HCT116 (cell line): ENCODE data around the gene NR2C2.

Experiments
- CEBPB ChIP-seq: IDR thresholded peaks from 2 replicates; pipeline ENCODE4 v1.6.1; 2012; ENCODE audit warnings: low read depth
- CTCF ChIP-seq, 3 experiments: fragments of 200-600 bp in 1 of 3; sonication (generic) in 1 of 3; IDR thresholded peaks in 2 of 3; conservative IDR thresholded peaks in 1 of 3; 2 replicates each; pipeline ENCODE4 v1.5.1; 2012 to 2017; ENCODE audit warnings: low read depth in 2 of 3, low read length in 2 of 3, antibody characterized with exemption in 1 of 3, borderline replicate concordance in 1 of 3, control low read depth in 1 of 3, mild to moderate bottlenecking in 1 of 3, mixed read lengths in 1 of 3, mixed run types in 1 of 3, moderate library complexity in 1 of 3; ENCODE audit not compliant: insufficient read depth in 1 of 3
- EZH2 ChIP-seq: fragments of 200-600 bp; sonication (generic); IDR thresholded peaks from 2 replicates; pipeline ENCODE4 v1.6.1; 2017; ENCODE audit warnings: antibody characterized with exemption, mixed run types
- POLR2A ChIP-seq: IDR thresholded peaks from 2 replicates; pipeline ENCODE4 v1.7.0; 2011; ENCODE audit warnings: borderline replicate concordance; ENCODE audit not compliant: insufficient read depth, insufficient read length; ENCODE audit errors: extremely low read depth
- POLR2AphosphoS5 ChIP-seq: IDR thresholded peaks from 2 replicates; pipeline ENCODE4 v1.6.1; 2011; ENCODE audit warnings: mild to moderate bottlenecking, low read depth, low read length, moderate library complexity
- REST ChIP-seq: IDR thresholded peaks from 2 replicates; pipeline ENCODE4 v1.6.1; 2012; ENCODE audit warnings: low read depth
- ZFX ChIP-seq: fragments of 450-650 bp; IDR thresholded peaks from 2 replicates; pipeline ENCODE4 v1.6.1; 2017
- ZNF274 ChIP-seq: fragments of 200-500 bp; sonication (Bioruptor generic); IDR thresholded peaks from 2 replicates; pipeline ENCODE4 v1.6.1; 2014; ENCODE audit warnings: mild to moderate bottlenecking, low read depth, low read length, inconsistent platforms

GRCh38 chr3:15032650-15033049, 85.3 kb downstream of the NR2C2 start:
- TF ChIP-seq CTCF (IDR thresholded peaks at IDR 0.05 in 2 of 3, conservative IDR thresholded peaks at IDR 0.05 in 1 of 3; ENCODE audit: borderline replicate concordance in 1 of 3, insufficient read depth in 1 of 3, low read depth in 2 of 3, low read length in 2 of 3) (no peak), CEBPB (no peak), ZFX (no peak), POLR2A (no peak), EZH2 (no peak), REST (no peak), POLR2AphosphoS5 (no peak), ZNF274 (no peak)
